AG04449 (cell line): Measurements from ENCODE around the gene NTM.
A peak's percentile ranks its signal among the peaks of the same experiment; 100 is the strongest.

Source experiments
- CTCF ChIA-PET: fragments of 350-600 bp; formaldehyde crosslinking; extraction: SDS; loops from one replicate; lab custom pipeline; 2021; ENCODE audit warnings: antibody characterized with exemption; lab: Yijun Ruan, JAX
- POLR2A ChIA-PET: fragments of 400-600, 350-600 bp; formaldehyde crosslinking; extraction: SDS; loops from one replicate; lab custom pipeline; 2020; ENCODE audit warnings: antibody characterized with exemption, inconsistent platforms; lab: Yijun Ruan, JAX
- DNase-seq: peaks from one replicate; pipeline ENCODE4 v3.0.0-alpha.2; 2010; ENCODE audit warnings: low read depth, low spot score
- H3K4me3 ChIP-seq: 2 replicates; pipeline ENCODE4 v1.5.1; 2011; ENCODE audit warnings: low read depth, mild to moderate bottlenecking, control low read depth, low read length
- TF ChIP-seq, protein P1 (sequence below): IDR thresholded peaks from one replicate; pipeline ENCODE4 v1.5.1; 2011; ENCODE audit warnings: mild to moderate bottlenecking, moderate library complexity, low read length, control low read depth, inconsistent platforms; ENCODE audit not compliant: insufficient read depth; ENCODE audit errors: missing control alignments

NTM gene

DNA sequence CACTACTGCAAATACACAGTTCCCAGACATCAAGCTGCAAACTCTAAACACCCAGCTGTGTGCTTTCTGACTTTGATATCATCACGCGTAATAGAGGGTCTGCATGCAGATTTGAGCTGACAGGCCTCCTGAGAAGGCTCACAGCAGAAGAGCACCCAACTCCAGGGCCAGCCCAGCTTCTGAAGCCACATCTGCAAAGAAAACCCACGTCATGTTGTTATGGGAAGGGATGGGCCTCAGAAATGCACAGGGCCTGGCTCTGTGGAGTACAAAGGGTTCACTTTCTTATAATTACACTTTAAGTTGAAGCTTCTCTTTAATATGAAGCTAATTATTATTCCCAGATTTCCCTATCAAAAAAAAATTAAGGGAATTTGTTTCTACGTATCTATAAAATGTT, 927.9 kb downstream of the NTM start:
- TF ChIP-seq, protein P1, sequence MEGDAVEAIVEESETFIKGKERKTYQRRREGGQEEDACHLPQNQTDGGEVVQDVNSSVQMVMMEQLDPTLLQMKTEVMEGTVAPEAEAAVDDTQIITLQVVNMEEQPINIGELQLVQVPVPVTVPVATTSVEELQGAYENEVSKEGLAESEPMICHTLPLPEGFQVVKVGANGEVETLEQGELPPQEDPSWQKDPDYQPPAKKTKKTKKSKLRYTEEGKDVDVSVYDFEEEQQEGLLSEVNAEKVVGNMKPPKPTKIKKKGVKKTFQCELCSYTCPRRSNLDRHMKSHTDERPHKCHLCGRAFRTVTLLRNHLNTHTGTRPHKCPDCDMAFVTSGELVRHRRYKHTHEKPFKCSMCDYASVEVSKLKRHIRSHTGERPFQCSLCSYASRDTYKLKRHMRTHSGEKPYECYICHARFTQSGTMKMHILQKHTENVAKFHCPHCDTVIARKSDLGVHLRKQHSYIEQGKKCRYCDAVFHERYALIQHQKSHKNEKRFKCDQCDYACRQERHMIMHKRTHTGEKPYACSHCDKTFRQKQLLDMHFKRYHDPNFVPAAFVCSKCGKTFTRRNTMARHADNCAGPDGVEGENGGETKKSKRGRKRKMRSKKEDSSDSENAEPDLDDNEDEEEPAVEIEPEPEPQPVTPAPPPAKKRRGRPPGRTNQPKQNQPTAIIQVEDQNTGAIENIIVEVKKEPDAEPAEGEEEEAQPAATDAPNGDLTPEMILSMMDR: no peak
- DNase-seq: no peak
- POLR2A ChIA-PET: no interaction called here
- no peak overlapping the region for H3K4me3 ChIP-seq
- CTCF ChIA-PET: interaction anchor here (1.0 to 5.0 kb wide), 5 partner anchors 8 to 20 kb away, joined by 3 to 65 read pairs (median 5); no protein-coding TSS in a partner anchor

DNA sequence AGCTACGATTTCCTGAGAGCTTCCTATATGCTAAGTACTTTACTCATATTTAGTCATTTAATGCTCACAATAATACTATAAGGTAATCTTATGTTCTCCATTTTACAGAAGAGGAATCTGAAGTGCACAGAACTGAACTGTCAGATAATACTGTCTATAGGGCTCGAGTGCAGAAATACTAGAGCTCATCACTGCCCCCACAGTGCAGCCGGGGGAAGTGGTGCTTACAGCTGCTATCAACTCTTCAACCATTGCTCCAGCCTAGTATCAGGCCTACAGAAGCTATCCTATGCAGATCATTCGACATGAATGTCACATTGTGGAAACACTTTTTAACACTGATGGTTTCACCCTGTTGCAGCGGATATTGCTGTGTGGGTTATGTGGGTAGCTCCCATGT, 929.9 kb downstream of the NTM start:
- no peak overlapping the region for H3K4me3 ChIP-seq
- no peak for DNase-seq
- TF ChIP-seq, protein P1: peak; percentile 33
- CTCF ChIA-PET: interaction anchor here (0.7 to 5.0 kb wide), 6 partner anchors 8 to 173 kb away, joined by 3 to 65 read pairs (median 3); no protein-coding TSS in a partner anchor
- POLR2A ChIA-PET: no interaction called here

DNA sequence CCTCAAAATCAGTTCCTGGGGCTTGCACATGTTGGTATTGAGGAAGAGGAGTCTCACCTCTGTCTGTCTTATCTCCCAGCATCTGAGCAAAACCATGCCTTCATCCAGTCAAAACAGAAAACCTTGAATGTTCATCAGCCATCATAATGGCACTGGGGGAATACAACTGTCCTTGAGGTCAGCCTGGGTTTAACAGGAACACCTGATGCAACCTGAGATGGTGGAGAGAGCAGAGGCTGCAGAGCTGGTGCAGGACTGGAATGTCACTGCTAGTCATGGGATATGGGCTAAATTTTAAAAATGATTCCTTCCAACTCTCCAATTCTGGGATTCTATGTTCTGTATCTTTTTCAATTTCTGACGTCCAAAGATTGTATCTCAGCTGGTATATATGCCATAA, 931.0 kb downstream of the NTM start:
- TF ChIP-seq, protein P1: no peak
- POLR2A ChIA-PET: no interaction called here
- no peak for DNase-seq
- CTCF ChIA-PET: interaction anchor here (1.1 to 5.0 kb wide), 5 partner anchors 11 to 175 kb away, joined by 3 to 65 read pairs (median 4); no protein-coding TSS in a partner anchor
- H3K4me3 ChIP-seq: no peak overlapping the region

DNA sequence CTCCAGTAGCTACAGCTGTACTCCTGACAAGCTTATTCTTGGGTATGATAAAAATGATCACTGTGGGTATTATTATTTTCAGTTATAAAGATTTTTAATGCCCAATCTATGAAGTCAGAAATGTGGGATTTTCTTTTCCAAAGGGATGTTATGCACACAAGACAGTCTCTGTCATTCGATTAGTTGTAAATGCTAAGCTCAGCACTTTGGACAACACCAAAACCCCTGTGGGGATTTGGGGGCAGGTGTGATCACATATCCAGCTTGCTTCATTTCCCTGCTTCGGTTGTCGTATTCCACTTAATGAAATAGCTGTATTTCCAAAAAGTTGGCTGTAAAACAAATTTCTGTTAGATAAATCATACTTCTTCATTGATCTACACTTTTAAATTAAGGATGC, 931.5 kb downstream of the NTM start:
- POLR2A ChIA-PET: no interaction called here
- no peak for DNase-seq
- TF ChIP-seq, protein P1: no peak
- CTCF ChIA-PET: interaction anchor here (0.9 to 5.0 kb wide), 6 partner anchors 11 to 639 kb away, joined by 3 to 65 read pairs (median 3); no protein-coding TSS in a partner anchor
- H3K4me3 ChIP-seq: no peak overlapping the region

DNA sequence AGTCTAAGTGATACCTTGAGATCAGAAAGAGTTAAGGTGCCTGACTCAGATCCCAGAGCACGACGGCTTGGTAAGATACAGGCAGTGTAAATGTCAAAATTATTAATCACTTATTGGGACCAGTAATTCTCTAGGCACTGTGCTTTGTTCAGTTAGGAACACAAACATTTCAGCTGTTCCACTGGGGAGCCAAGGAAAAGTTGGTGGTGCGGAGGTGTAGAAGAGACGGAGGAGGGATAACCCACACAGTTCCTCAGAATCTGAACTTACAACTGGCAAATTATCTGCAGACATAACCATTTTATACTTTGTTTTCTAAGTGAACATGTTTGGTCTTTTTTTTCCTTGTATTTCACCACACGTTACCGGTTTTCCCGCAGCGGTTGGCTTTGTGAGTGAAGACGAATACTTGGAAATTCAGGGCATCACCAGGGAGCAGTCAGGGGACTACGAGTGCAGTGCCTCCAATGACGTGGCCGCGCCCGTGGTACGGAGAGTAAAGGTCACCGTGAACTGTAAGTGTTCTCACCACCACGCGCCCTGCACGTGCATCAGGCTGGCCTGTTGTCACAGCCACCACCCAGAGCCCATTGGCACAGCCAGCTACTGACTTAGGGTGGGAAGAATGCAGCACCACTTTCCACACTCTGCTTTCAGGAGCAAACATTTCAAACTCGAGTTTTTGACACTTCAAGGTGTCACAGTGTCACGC, 937.0 kb downstream of the NTM start:
- no peak for DNase-seq
- CTCF ChIA-PET: no interaction called here
- TF ChIP-seq, protein P1: no peak
- H3K4me3 ChIP-seq: no peak overlapping the region
- POLR2A ChIA-PET: no interaction called here

DNA sequence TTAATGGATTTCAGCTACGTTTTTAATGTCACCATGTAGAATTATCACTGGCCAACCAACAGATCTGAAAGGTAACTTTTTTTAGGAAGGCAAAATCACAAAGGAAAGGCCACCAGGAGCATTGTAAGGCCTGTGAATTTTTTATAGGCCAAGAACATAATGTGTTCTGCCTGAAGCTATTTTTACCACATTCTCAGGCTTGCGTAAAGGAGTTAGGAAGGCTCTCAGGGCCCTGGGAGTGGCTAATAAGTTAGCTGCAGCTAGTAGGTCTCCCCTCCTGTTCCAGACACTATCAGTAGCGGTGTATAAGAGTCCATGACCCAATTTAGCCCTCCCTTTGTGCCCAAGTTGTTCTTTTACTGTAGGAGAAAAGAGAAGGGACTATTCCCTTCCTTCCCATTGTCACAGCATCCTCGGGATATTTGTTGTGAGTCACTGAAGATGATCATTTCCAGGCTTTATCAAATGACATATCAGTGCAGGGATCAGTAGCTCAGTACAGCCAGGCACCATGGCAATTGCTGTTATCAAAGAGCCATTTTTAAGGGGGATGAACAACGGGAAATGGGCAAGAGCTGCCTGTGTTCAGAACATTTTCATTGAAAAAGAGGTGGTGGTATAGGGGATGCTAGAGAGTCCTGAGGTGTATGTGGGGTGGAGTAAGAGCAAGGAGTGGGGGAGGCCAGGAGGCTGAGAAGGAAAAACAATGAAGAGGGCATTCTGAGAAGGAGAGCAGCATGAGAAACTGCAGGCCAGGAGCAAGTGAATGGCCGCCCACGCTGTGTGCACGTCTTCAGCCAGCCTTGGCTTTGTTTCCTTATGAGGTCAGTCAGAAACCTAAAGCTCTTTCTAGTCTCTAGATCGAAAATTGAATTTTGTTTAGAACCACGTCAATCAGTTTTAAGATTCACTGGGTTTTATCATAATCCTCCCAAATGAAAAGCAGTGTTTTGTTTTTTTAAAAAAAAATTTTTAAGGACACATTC, 940.3 kb downstream of the NTM start:
- ChIA-PET POLR2A (no interaction called here), CTCF (interaction anchor here (1.1 to 5.6 kb wide), 7 partner anchors 10 to 177 kb away, joined by 3 to 65 read pairs (median 4); no protein-coding TSS in a partner anchor)
- no peak overlapping the region for H3K4me3 ChIP-seq
- no peak for DNase-seq
- TF ChIP-seq, protein P1: no peak
